GM18870 (cell line): ENCODE data around the gene ZNF12.

Experiments used
- ATAC-seq: cut with Tn5 transposase; IDR thresholded peaks from one replicate; pipeline ENCODE4 v1.9.1; 2021; ENCODE audit warnings: moderate library complexity; ENCODE audit not compliant: unreplicated experiment

ZNF12 gene

DNA sequence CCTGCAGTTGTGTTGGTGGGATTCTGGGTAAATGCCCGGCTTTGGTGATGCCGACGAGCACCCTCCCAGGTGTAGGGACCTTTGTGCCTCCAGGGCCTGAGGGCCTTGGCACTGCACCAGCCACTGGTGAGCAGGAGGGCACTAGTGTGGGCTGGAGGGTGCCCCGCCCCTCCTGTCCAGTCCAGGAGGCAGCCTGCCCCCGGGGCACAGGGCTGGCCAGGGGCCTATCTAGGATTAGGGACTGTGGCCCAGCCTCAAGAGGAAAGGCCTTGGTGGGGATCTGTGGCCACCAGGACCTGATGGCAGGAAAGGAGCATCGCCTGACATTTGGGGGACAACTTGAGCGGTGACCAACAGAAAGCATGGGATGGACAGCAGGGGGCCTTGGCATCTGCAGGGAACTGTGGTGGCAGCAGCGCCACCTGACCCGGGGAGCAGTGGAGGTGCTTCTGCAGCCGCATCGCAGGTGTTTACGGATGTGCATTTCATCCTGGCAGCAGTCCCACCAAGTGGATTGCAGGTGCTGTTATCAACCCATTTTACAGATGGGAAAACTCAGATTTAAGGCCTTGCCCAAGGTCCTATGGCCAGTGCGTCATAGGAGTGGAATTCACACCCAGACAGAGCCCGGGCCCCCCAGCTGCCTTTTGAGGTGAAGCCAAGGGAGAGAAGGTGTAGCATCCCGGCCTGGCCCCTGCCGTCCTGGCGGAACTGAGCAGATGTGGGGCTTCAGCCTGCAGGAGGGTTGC is 58.5 kb downstream of the ZNF12 start:
- no peak for ATAC-seq

DNA sequence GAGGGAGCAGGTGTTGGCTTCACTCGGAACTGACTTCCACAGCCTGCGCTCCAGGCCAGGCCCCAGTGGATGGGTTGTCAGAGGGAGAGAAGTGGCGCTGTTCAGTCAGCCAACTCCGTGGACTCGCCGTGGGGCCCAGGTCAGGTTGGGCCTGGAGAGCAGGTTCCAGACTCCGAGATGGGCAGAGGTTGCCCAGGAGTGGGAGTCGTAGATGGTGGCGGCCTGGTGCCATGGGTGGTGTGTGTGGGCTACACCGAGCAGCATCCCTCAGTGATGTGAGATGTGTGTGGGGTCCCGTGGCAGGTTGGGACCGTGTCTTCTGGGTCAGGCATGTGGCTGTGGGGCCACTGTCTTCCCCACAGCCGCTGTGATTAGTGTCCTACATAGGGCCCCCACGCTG is 59.2 kb downstream of the ZNF12 start:
- ATAC-seq = no peak

DNA sequence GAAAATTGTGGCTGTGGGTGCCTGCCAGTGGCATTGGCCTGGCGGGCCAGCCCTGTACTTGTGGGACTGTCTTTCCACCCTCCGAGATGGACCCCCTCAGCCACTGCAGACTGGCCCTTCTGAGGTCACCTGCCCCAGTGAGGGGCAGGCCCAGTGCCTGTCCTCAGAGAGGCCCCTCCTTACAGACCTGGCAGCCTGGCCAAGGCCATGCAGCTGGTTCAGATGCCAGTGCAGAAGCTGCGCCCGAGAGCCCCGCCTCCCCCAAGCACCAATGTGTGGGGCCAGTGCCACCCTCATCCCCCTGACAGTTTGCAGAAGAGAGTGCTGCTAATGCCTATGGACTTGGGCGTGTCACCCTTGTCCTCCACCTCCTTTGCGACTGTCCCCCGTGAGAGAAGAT is 59.7 kb downstream of the ZNF12 start:
- no peak for ATAC-seq

DNA sequence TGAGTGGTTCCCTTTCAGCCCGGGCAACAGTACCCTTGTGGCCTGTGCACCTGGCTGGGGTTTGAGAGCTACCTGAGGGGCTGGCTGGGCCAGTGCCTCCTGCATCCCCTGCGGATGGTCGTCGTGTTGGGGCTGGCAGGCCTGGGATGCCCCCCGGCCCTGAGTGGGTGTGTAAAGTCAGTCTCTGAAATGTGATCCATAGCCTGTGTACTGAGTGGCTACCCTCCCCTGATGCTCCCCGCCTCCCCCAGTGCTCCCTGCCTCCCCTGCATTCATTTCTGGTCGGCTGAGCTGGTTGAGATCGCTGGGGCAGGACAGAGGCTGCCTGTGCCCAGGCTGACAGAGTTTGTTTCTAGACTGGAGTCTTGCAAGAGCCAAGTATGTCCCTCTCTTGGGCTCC is 60.3 kb downstream of the ZNF12 start:
- no peak for ATAC-seq

DNA sequence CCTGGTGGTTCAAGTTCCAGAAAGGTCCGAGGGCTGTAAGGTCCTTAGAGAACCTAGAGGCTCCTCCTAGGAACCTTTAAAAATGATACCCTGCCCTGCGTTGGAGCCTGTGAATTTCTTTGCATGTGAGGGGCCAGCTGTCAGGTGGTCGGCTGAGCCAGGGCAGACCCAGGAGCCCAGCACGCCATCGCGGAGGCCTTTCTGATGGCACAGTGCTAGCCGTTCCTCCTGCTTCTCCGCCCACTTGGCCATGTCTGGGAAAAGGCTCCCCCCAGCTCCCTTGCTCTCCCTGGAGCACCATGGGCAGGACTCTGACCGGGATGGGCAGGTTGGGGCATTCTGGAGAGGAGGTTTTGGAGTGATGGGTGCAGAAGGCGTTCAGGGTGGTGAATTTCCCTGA is 62.0 kb downstream of the ZNF12 start:
- ATAC-seq = no peak

DNA sequence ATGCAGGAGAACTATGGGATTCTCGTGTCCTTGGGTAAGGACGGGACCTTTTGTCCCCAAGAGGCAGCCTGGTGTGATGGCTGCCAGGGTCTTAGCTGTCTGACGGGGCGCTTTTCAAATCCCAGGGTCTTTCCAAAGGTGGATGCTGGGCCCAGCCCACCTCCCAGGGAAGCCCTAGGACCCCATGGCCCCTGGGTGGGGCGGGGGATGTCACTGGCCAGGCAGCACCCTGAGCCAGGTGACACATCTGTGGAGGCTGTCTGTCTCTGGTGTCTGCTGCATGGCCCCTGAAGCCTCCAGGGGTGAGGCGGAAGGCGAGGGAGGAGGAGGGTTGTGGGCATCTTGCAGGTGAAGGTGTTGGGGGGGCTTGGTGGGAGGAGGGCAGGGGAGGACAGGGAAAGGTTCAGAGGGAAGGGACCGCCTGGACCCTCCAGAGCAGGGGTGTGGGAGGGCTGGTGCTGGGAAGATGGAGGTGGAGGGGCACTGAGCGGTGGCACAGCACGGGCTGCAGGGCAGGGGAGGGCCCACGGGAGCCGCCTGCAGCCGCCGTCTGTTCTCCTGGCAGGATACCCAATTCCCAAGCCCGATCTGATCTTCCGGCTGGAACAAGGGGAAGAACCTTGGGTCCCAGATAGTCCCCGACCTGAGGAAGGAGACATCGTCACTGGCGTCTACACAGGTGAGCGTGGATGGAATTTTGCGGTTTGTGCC is 62.7 kb downstream of the ZNF12 start:
- ATAC-seq = no peak

DNA sequence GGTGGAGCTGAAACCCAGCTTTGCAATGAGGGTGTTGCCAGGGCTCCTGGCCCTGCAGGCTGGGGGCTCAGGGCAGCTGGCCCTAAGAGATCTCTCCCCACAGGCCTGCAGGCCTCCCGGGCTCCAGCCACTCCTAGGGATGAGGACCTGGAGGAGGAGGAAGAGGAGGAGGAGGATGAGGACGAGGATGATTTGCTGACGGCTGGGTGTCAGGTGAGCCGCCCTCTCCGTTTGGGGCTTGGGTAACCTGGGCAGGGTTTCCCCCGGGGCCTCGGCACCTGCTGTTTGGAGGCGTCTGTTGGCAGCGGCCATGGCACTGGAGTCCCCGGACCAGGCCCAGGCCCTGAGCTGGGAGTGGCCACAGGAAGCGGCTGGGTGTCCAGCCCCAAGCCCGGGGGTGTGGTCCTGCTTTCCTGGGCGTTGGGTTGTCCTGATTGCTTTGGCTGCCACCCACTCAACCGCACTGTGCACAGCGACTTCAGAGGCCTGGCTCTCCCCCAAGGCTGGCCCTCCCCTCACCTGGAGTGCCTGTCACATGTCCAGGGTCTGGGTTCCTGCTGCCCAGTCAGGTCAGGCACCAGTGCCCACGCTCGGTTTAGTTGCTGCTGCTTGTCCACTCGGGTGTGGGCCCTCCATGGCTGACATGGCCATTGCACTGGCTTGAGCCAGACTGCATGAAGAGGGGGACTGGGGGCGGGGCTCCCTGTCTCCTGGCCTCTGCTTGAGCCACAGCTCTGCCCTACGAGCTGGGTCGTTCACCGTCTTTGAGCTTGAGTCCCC is 63.7 kb downstream of the ZNF12 start:
- no peak for ATAC-seq

DNA sequence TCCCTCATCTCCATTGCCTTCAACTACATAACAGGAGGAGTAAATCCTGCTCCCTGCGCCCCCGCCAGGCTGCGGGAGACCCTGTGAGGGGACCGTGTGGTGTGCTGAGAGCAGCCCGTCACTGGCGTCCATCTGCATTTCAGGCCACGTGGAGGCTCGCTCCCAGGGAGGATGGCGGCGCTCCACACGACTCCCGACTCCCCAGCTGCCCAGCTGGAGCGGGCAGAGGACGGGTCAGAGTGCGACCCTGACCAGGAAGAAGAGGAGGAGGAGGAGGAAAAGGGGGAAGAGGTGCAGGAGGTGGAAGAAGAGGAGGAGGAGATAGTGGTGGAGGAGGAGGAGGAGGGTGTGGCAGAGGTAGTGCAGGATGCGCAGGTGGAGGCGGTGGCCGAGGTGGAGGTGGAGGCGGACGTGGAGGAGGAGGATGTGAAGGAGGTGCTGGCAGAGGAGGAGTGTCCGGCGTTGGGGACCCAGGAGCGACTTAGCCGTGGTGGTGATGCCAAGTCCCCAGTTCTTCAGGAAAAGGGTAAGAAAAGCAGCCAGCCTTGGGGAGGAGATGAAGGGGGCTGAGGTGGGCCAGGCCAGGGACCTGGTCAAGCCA is 64.4 kb downstream of the ZNF12 start:
- no peak for ATAC-seq

- ATAC-seq = no peak
These were observed 65.3 kb downstream of the ZNF12 start for GRCh38 chr7:6641305-6642035.

- no peak for ATAC-seq
These were observed 66.5 kb downstream of the ZNF12 start for GRCh38 chr7:6640246-6640721.

DNA sequence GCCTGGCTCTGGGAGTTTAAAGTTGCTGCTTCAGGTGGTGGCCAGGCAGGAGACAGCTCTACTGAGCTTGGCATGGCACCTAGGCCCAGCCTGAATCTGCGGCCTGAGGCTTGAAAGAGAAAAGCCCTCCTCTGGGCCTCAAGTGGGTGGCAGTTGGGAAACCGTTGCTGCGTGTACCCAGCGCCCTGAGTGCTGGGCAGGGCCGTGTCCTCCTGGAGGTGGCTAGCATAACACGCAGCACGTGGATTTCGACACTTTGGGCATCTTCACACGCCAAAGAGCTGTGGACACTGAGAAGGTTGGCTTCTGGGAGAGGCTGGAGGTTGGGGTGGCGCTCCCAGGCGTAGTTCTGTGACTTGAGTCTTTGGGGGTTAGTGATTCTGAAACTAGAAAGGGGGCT is 67.1 kb downstream of the ZNF12 start:
- no peak for ATAC-seq

GRCh38 chr7:6639032-6639431 is 67.7 kb downstream of the ZNF12 start:
- ATAC-seq = no peak
